Fibroblast of the aortic adventitia (primary cell): ENCODE measurements around the gene GTF2I. TPM values are rescaled to one million over a fixed set of nuclear protein-coding genes. Genes with fewer than 3 reads are reported as not detected.
"Not testable (repeated sequence)": the region's sequence is repeated elsewhere in the genome, so short reads cannot be mapped to it uniquely, and the experiment has no call there.

ENCODE experiments used
- DNase-seq: peaks from one replicate; pipeline ENCODE4 v3.0.0-alpha.2; 2010; ENCODE audit warnings: low read depth
- H3K4me3 ChIP-seq: 2 replicates; pipeline ENCODE4 v1.5.1; 2011; ENCODE audit warnings: low read depth, mild to moderate bottlenecking, control low read depth, low read length, moderate library complexity
- CTCF ChIP-seq: IDR thresholded peaks from 2 replicates; pipeline ENCODE4 v1.5.1; 2011; ENCODE audit warnings: mild to moderate bottlenecking, low read length, control low read depth, inconsistent platforms; ENCODE audit not compliant: insufficient read depth
- total RNA-seq: library from RNA; depleted of rRNA; stranded (reverse); fragments of >200 nt; gene quantifications from 2 replicates; pipeline ENCODE4 v1.2.3, GENCODE V29; 2012; ENCODE audit warnings: low replicate concordance

GTF2I gene
- total RNA-seq, 1 donor: 109 TPM

GRCh38 chr7:74722153-74722552 is 64.6 kb downstream of the GTF2I start:
- no peak for DNase-seq
- no peak overlapping the region for H3K4me3 ChIP-seq
- no peak for TF ChIP-seq CTCF

- no peak for DNase-seq
- no peak overlapping the region for H3K4me3 ChIP-seq
- no peak for TF ChIP-seq CTCF
Measured at GRCh38 chr7:74725840-74726239, 68.3 kb downstream of the GTF2I start.

- TF ChIP-seq CTCF: no peak
Measured at GRCh38 chr7:74726309-74727101, 69.0 kb downstream of the GTF2I start.

GRCh38 chr7:74728686-74729085 is 71.2 kb downstream of the GTF2I start:
- DNase-seq, H3K4me3 ChIP-seq: not testable (repeated sequence)

More at GRCh38 chr7:74726309-74727101, 69.0 kb downstream of the GTF2I start:
- DNase-seq: no peak
- H3K4me3 ChIP-seq: no peak overlapping the region

GRCh38 chr7:74730186-74730585 is 72.7 kb downstream of the GTF2I start:
- DNase-seq, H3K4me3 ChIP-seq: not testable (repeated sequence)

- not testable (repeated sequence) for H3K4me3 ChIP-seq, DNase-seq
Measured at GRCh38 chr7:74739974-74740703, 82.6 kb downstream of the GTF2I start.

- not testable (repeated sequence) for DNase-seq, H3K4me3 ChIP-seq
Measured at GRCh38 chr7:74743936-74744557, 86.5 kb downstream of the GTF2I start.

- not testable (repeated sequence) for DNase-seq
Measured at GRCh38 chr7:74753921-74754482, 96.5 kb downstream of the GTF2I start.

GRCh38 chr7:74756673-74757072 is 99.2 kb downstream of the GTF2I start:
- DNase-seq, H3K4me3 ChIP-seq: not testable (repeated sequence)

More at GRCh38 chr7:74753921-74754482, 96.5 kb downstream of the GTF2I start:
- H3K4me3 ChIP-seq: not testable (repeated sequence)

GRCh38 chr7:74758268-74758667 is 100.8 kb downstream of the GTF2I start:
- DNase-seq, H3K4me3 ChIP-seq: not testable (repeated sequence)

GRCh38 chr7:74758982-74759381 is 101.5 kb downstream of the GTF2I start:
- not testable (repeated sequence) for H3K4me3 ChIP-seq, DNase-seq

- H3K4me3 ChIP-seq, DNase-seq: not testable (repeated sequence)
Measured at GRCh38 chr7:74765205-74765918, 107.8 kb downstream of the GTF2I start.

GRCh38 chr7:74766509-74766908 is 109.0 kb downstream of the GTF2I start:
- not testable (repeated sequence) for H3K4me3 ChIP-seq, DNase-seq

GRCh38 chr7:74766991-74767390 is 109.5 kb downstream of the GTF2I start:
- H3K4me3 ChIP-seq, DNase-seq: not testable (repeated sequence)
